GM12878 (cell line): ENCODE data around the gene NOD1. TPM values are rescaled to one million over a fixed set of nuclear protein-coding genes. Genes with fewer than 3 reads are reported as not detected.

ENCODE experiments used
- ATAC-seq: fragments of 200-7000 bp; cut with Tn5 transposase; 3 replicates; pipeline ENCODE4 v1.9.1; 2020; ENCODE audit warnings: mild to moderate bottlenecking, moderate library complexity
- BruUV-seq: library from RNA; stranded (reverse); fragments of 400-500 nt; replicated peaks from 2 replicates; lab custom pipeline; 2021; lab: Mats Ljungman, UMichigan
- CTCF ChIA-PET: fragments of 300-600 bp; sonication (Branson Sonifier 250); formaldehyde crosslinking; extraction: SDS; loops from one replicate; lab custom pipeline; 2021; ENCODE audit warnings: inconsistent platforms; lab: Yijun Ruan, JAX
- POLR2A ChIA-PET: fragments of 350-600 bp; formaldehyde crosslinking; extraction: SDS; loops from one replicate; lab custom pipeline; 2021; ENCODE audit warnings: inconsistent platforms; lab: Charles Lee
- RAD21 ChIA-PET: fragments of 300-600 bp; sonication (Branson Sonifier 250); formaldehyde crosslinking; loops from one replicate; lab custom pipeline; 2023; ENCODE audit warnings: antibody characterized with exemption; ENCODE audit not compliant: unreplicated experiment; lab: Charles Lee
- SMC1A ChIA-PET: fragments of 300-600 bp; sonication (Branson Sonifier 250); formaldehyde crosslinking; loops from one replicate; lab custom pipeline; 2023; ENCODE audit not compliant: unreplicated experiment, uncharacterized antibody; lab: Charles Lee
- DNase-seq: peaks from one replicate; pipeline ENCODE4 v3.0.0-alpha.2; 2011; ENCODE audit warnings: low read depth, low spot score
- FAIRE-seq: peaks from 3 replicates; lab custom pipeline; 2011; peaks lifted over from hg19 to GRCh38; lab: Jason Lieb, UNC
- H2AFZ ChIP-seq: 2 replicates; pipeline ENCODE4 v1.6.0; 2011; ENCODE audit warnings: low read depth, low read length, control low read depth; ENCODE audit not compliant: control insufficient read depth
- H3K27ac ChIP-seq: 2 replicates; pipeline ENCODE4 v1.5.1; 2011; ENCODE audit warnings: control low read depth; ENCODE audit not compliant: control insufficient read depth, insufficient read depth
- H3K27me3 ChIP-seq, 2 experiments: replicated peaks in 1 of 2; 2 replicates each; pipeline versions ENCODE4 v1.6.0 to v1.6.1; 2011; ENCODE audit warnings: low read length in 1 of 2; ENCODE audit not compliant: control insufficient read depth in 2 of 2, insufficient read depth in 2 of 2
- H3K36me3 ChIP-seq, 2 experiments: 2 replicates each; pipeline ENCODE4 v1.5.1; 2011; ENCODE audit warnings: low read length in 1 of 2; ENCODE audit not compliant: control insufficient read depth in 2 of 2, insufficient read depth in 2 of 2
- H3K4me1 ChIP-seq: 2 replicates; pipeline ENCODE4 v1.6.1; 2011; ENCODE audit warnings: mild to moderate bottlenecking, low read length, moderate library complexity, mixed read lengths; ENCODE audit not compliant: control insufficient read depth, insufficient read depth
- H3K4me2 ChIP-seq: 2 replicates; pipeline ENCODE4 v1.6.0; 2011; ENCODE audit warnings: control low read depth; ENCODE audit not compliant: control insufficient read depth, insufficient read depth
- H3K4me3 ChIP-seq: fragments of 200-600 bp; sonication (generic); 2 replicates; pipeline ENCODE4 v1.5.1; 2016
- H3K79me2 ChIP-seq: 2 replicates; pipeline ENCODE4 v1.6.0; 2011; ENCODE audit warnings: low read length; ENCODE audit not compliant: control insufficient read depth, insufficient read depth
- H3K9ac ChIP-seq: 2 replicates; pipeline ENCODE4 v1.8.0; 2011; ENCODE audit warnings: low read length, control low read depth, mixed read lengths; ENCODE audit not compliant: control insufficient read depth, insufficient read depth
- H3K9me3 ChIP-seq: replicated peaks from 3 replicates; pipeline ENCODE4 v1.5.1; 2011; ENCODE audit warnings: mild to moderate bottlenecking, low read length; ENCODE audit not compliant: control insufficient read depth, insufficient read depth
- H4K20me1 ChIP-seq: 2 replicates; pipeline ENCODE4 v1.6.0; 2011; ENCODE audit not compliant: control insufficient read depth, insufficient read depth
- HSF1 ChIP-seq: fragments of 150-350 bp; IDR thresholded peaks from 2 replicates; pipeline ENCODE4 v1.6.1; 2014; ENCODE audit warnings: mild to moderate bottlenecking, low read depth, low read length
- RELB ChIP-seq: fragments of 450-650 bp; IDR thresholded peaks from 2 replicates; pipeline ENCODE4 v1.6.1; 2017; ENCODE audit warnings: low read depth, mild to moderate bottlenecking, moderate library complexity
- ZNF384 ChIP-seq: IDR thresholded peaks from 2 replicates; pipeline ENCODE4 v1.6.1; 2012; ENCODE audit warnings: low read depth, mild to moderate bottlenecking, low read length, improper control_type of control experiment, borderline replicate concordance
- WGBS: methylation state at CpG from one replicate; pipeline ENCODE4 v1.1.6; 2016; ENCODE audit warnings: low lambda C conversion rate; ENCODE audit not compliant: insufficient replicate concordance, insufficient coverage; ENCODE audit errors: missing lambda C conversion rate; 5-methylcytosine and 5-hydroxymethylcytosine counted together
- in situ Hi-C: fragments of 300-500 bp; cut with MboI; formaldehyde crosslinking; loops from 9 replicates; pipeline ENCODE4 v1.14.3; 2018; ENCODE audit warnings: mixed read lengths
- intact Hi-C: fragments of 100-400 bp; cut with micrococcal nuclease; formaldehyde crosslinking; loops from one replicate; pipeline ENCODE4 v1.14.2; 2022; ENCODE audit not compliant: unreplicated experiment
- polyA plus RNA-seq, 11 experiments: library from polyadenylated mRNA; depleted of rRNA in 4 of 11; unstranded in 6 of 11; stranded (reverse) in 5 of 11; fragments of >200 nt; fragmentation: Nextera tagmentation in 4 of 11; fragmentation: Illumina TruSeq in 1 of 11; extraction: Ambion mirVana in 4 of 11; extraction: Trizol in 1 of 11; gene quantifications; 1 replicate in 1 of 11; 2 replicates in 10 of 11; pipeline versions ENCODE4 v1.2.1 to v1.2.3, GENCODE V29; 2011 to 2016; ENCODE audit warnings: inconsistent platforms in 2 of 11, missing spikeins in 2 of 11, low read depth in 1 of 11
- total RNA-seq, 4 experiments: library from RNA; depleted of rRNA in 3 of 4; stranded (reverse); fragments of >200 nt in 3 of 4; fragmentation: Illumina TruSeq in 1 of 4; extraction: Trizol in 1 of 4; gene quantifications; 2 replicates each; pipeline versions ENCODE4 v1.2.1 to v1.2.3, GENCODE V29; 2013 to 2021

NOD1 gene
- total and polyA plus RNA-seq, 10 of the 15 experiments (the other 5 are each of a cell fraction or from before 2014, with no cell fraction given), result 1.8 to 14.6 (median 8.9) TPM

GRCh38 chr7:30462179-30462578 lies 16.4 kb downstream of the NOD1 start:
- no peak for DNase-seq
- TF ChIP-seq ZNF384 (peak; percentile 56; the same call in 1 of the 2 replicates), HSF1 (no peak), RELB (0 out of 2 replicates have a peak, but pooled peaks have one; percentile 21)
- in situ Hi-C loops, result no loop called here
- Histone ChIP-seq H3K4me3 (no peak overlapping the region), H3K4me2 (no peak overlapping the region), H3K27me3 (no peaks in the 10 kb centered on the region), H2AFZ (no peak overlapping the region), H3K27ac (no peak overlapping the region; the same call in 1 of the 2 replicates), H3K9me3 (no peaks in the 10 kb centered on the region), H4K20me1 (no peaks in the 10 kb centered on the region), H3K9ac (no peak overlapping the region), H3K36me3 (peaks cover 0 to 4% of the 10 kb centered on the region in 2 experiments; a peak in 2 of 4 replicates), H3K4me1 (peaks cover 29% of the 10 kb centered on the region), H3K79me2 (peaks cover 2% of the 10 kb centered on the region; the same call in 1 of the 2 replicates)
- ChIA-PET RAD21 (interaction anchor here (0.7 kb wide), 1 partner anchor 134 kb away, joined by 3 read pairs; no protein-coding TSS in a partner anchor), POLR2A (interaction anchor here (0.7 kb wide), 3 partner anchors 17 to 303 kb away, joined by 3 to 7 read pairs (median 4); no protein-coding TSS in a partner anchor), CTCF (interaction anchor here (1.0 kb wide), 1 partner anchor 186 kb away, joined by 3 read pairs; no protein-coding TSS in a partner anchor), SMC1A (interaction anchor here (1.2 kb wide), 1 partner anchor 14 kb away, joined by 4 read pairs; no protein-coding TSS in a partner anchor)
- BruUV-seq, result no TSS peak
- intact Hi-C loops, result loop anchor here (5.0 kb wide), 1 partner anchor 40 kb away; the partner anchor contains the start of gene GGCT
- WGBS, result 50% methylated on average over 1 of the region's 1 CpG
- no peak for ATAC-seq
- FAIRE-seq, result no peak
